HG02885 (cell line): ENCODE measurements around the gene TM9SF4.
A peak's percentile ranks its signal among the peaks of the same experiment; 100 is the strongest.

Source experiments
- ATAC-seq: cut with Tn5 transposase; IDR thresholded peaks from one replicate; pipeline ENCODE4 v1.9.1; 2021; ENCODE audit warnings: mild to moderate bottlenecking; ENCODE audit not compliant: unreplicated experiment, poor library complexity

TM9SF4 gene

GRCh38 chr20:32126919-32127318, 17.4 kb downstream of the TM9SF4 start:
- ATAC-seq: no peak

GRCh38 chr20:32127347-32127746, 17.8 kb downstream of the TM9SF4 start:
- no peak for ATAC-seq

GRCh38 chr20:32128167-32128566, 18.7 kb downstream of the TM9SF4 start:
- no peak for ATAC-seq

- ATAC-seq: no peak
Observed at GRCh38 chr20:32129863-32130262, 20.3 kb downstream of the TM9SF4 start.

- no peak for ATAC-seq
Observed at GRCh38 chr20:32130352-32130751, 20.8 kb downstream of the TM9SF4 start.

- no peak for ATAC-seq
Observed at GRCh38 chr20:32130965-32131364, 21.5 kb downstream of the TM9SF4 start.

- ATAC-seq: peak; percentile 97
Observed at GRCh38 chr20:32132911-32133549, 23.5 kb downstream of the TM9SF4 start.

- no peak for ATAC-seq
Observed at GRCh38 chr20:32134026-32134425, 24.5 kb downstream of the TM9SF4 start.

GRCh38 chr20:32135983-32136515, 26.5 kb downstream of the TM9SF4 start:
- no peak for ATAC-seq

- ATAC-seq: no peak
Observed at GRCh38 chr20:32138921-32139320, 29.4 kb downstream of the TM9SF4 start.

GRCh38 chr20:32139947-32140346, 30.4 kb downstream of the TM9SF4 start:
- no peak for ATAC-seq

- no peak for ATAC-seq
Observed at GRCh38 chr20:32140603-32141002, 31.1 kb downstream of the TM9SF4 start.

GRCh38 chr20:32141465-32141980, 32.0 kb downstream of the TM9SF4 start:
- no peak for ATAC-seq

GRCh38 chr20:32142088-32142487, 32.6 kb downstream of the TM9SF4 start:
- no peak for ATAC-seq

GRCh38 chr20:32142991-32143390, 33.5 kb downstream of the TM9SF4 start:
- ATAC-seq: no peak

- no peak for ATAC-seq
Observed at GRCh38 chr20:32144898-32145662, 35.6 kb downstream of the TM9SF4 start.

GRCh38 chr20:32149566-32150170, 40.2 kb downstream of the TM9SF4 start:
- ATAC-seq: no peak

GRCh38 chr20:32150291-32150848, 40.9 kb downstream of the TM9SF4 start:
- no peak for ATAC-seq

GRCh38 chr20:32152421-32153155, 43.1 kb downstream of the TM9SF4 start:
- ATAC-seq: no peak

- no peak for ATAC-seq
Observed at GRCh38 chr20:32153156-32153665, 43.7 kb downstream of the TM9SF4 start.
